NAMALWA (cell line): ENCODE data around the gene SLC25A34.

Source experiments
- DNase-seq: peaks from one replicate; pipeline ENCODE4 v3.0.0-alpha.2; 2015; ENCODE audit warnings: low spot score

SLC25A34 gene

GRCh38 chr1:15714406-15715136 lies 21.5 kb upstream of the SLC25A34 start:
- no peak for DNase-seq

- no peak for DNase-seq
Observed at GRCh38 chr1:15717418-15718125, 18.5 kb upstream of the SLC25A34 start.

DNA sequence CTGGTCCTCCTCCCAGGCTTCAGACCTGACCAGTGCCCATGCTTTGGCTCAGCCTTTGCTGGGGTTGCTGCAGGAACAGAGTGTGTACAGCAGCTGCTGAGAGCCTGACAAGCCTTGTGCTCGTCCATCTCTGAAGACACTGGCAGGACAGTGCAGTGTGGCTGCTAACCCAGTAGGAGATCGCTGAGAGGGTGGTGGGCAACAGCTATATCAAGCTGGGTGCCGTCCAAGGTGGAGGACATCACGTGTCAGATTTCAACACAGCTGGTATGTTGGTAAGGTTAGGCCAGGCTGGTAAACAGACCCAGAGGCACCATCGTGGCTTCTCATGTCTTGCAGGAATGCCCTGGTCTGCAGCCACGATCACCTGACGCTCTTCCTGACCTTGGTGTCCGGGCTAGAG lies 17.9 kb upstream of the SLC25A34 start:
- DNase-seq: no peak

- DNase-seq: no peak
Observed at GRCh38 chr1:15719381-15720120, 16.5 kb upstream of the SLC25A34 start.

DNA sequence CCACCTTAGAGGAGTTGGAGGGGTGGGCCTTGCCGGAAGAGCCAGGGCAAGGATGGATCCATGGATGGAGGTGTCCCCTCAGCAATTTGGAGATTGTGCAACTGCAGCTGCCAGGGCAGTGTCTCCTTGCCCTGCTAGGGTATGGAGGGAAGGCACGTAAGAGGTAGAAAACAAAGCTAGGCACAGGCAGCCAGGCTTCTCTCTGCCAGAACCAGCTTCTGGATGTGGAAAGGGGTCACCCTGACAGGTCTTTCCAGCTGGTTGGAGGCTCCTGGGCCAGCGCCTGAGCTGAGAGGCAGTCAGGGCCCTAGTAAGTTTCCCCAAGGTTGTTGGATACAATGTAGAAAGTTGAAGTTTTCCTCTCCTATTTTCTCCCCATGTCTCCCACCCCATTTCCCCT lies 15.2 kb upstream of the SLC25A34 start:
- DNase-seq: no peak

GRCh38 chr1:15722411-15722810 lies 13.6 kb upstream of the SLC25A34 start:
- DNase-seq: no peak

- DNase-seq: no peak
Observed at GRCh38 chr1:15722836-15723532, 13.1 kb upstream of the SLC25A34 start.

DNA sequence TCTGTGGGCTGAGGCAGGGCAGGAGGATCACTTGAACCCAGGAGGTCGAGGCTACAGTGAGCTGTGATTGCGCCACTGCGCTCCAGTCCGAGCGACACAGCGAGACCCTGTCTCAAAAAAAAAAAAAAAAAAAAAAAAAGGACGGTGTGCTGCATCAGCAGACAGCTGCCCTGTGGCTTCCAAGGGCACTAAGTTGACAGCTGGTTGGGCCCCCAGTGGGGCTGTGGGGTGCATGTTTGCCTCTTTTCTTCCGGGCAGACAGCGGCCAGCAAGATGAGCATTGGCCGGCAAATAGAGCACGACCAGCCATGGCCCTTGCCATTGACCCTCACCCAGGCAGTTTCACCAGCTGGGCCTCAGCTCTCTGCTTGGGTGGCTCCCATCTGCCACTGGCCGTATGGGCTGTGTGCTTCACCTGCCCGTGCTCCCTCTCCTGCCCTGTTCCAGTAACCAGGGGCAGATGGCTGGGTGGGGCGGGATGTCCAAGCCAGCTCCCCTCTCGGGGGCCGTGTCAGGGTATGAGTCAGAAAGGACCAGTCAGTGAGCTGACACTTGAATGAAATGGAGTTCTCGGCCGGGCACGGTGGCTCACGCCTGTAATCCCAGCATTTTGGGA lies 12.3 kb upstream of the SLC25A34 start:
- no peak for DNase-seq

GRCh38 chr1:15724949-15725880 lies 10.8 kb upstream of the SLC25A34 start:
- no peak for DNase-seq

- DNase-seq: no peak
Observed at GRCh38 chr1:15726508-15726907, 9.6 kb upstream of the SLC25A34 start.

GRCh38 chr1:15727021-15727420 lies 9.0 kb upstream of the SLC25A34 start:
- DNase-seq: no peak

GRCh38 chr1:15727424-15727823 lies 8.6 kb upstream of the SLC25A34 start:
- no peak for DNase-seq

GRCh38 chr1:15727866-15728534 lies 8.1 kb upstream of the SLC25A34 start:
- no peak for DNase-seq

- no peak for DNase-seq
Observed at GRCh38 chr1:15728937-15729657, 7.0 kb upstream of the SLC25A34 start.

- no peak for DNase-seq
Observed at GRCh38 chr1:15730423-15730822, 5.6 kb upstream of the SLC25A34 start.

DNA sequence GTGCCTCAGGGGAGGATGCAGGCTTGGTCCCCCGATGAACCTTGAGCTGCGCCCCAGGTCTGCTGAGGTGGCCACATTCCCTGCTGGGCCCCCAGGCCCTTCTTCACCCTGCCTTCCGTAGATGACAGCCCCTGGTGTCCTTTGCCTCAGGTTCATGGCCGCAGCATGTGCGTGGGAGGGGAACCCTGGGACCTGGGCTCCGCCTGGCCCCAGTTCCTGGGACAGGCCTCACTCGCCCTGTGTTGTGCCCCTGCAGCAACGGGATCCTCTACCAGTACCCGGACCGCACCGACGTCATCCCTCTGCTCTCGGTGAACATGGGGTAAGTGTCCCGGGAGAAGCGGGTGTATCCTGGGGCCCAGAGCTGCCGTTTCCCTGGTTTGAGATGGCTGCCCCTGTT lies 5.1 kb upstream of the SLC25A34 start:
- no peak for DNase-seq

GRCh38 chr1:15731735-15732685 lies 4.0 kb upstream of the SLC25A34 start:
- no peak for DNase-seq

DNA sequence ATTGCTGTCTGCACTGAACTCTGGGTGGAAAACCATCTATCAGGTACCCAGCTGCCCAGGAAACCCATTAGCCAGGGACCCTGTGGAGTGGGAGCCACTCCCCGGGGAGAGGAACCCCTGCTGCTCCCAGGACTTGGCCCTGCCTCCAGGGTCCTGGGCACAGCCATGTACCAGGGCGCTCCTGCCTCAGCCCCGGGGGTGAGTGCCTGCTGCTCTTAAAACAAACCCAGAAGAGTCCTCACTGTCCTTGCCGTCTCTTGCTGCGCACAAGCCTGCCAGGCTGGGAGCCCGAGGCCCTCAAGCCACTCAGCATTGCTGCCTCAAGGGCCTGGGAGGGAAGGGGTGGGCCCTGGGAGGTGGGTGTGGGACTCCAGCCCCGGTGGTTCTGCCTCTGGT lies 3.4 kb upstream of the SLC25A34 start:
- no peak for DNase-seq
